GM12892 (cell line): ENCODE data around the gene ZNF653.

Source experiments
- DNase-seq: peaks from one replicate; pipeline ENCODE4 v3.0.0; 2011; ENCODE audit not compliant: insufficient read length
- FAIRE-seq: peaks from 2 replicates; lab custom pipeline; 2011; peaks lifted over from hg19 to GRCh38; lab: Jason Lieb, UNC
- POLR2A ChIP-seq: IDR thresholded peaks from 2 replicates; pipeline ENCODE4 v1.6.1; 2011; ENCODE audit warnings: low read depth, low read length, control low read depth
- POLR2AphosphoS5 ChIP-seq: IDR thresholded peaks from 2 replicates; pipeline ENCODE4 v1.6.1; 2011; ENCODE audit warnings: low read depth, low read length, control low read depth
- TAF1 ChIP-seq: IDR thresholded peaks from 2 replicates; pipeline ENCODE4 v1.6.1; 2011; ENCODE audit warnings: low read depth, mild to moderate bottlenecking, control low read depth, low read length, borderline replicate concordance

The ZNF653 gene

DNA sequence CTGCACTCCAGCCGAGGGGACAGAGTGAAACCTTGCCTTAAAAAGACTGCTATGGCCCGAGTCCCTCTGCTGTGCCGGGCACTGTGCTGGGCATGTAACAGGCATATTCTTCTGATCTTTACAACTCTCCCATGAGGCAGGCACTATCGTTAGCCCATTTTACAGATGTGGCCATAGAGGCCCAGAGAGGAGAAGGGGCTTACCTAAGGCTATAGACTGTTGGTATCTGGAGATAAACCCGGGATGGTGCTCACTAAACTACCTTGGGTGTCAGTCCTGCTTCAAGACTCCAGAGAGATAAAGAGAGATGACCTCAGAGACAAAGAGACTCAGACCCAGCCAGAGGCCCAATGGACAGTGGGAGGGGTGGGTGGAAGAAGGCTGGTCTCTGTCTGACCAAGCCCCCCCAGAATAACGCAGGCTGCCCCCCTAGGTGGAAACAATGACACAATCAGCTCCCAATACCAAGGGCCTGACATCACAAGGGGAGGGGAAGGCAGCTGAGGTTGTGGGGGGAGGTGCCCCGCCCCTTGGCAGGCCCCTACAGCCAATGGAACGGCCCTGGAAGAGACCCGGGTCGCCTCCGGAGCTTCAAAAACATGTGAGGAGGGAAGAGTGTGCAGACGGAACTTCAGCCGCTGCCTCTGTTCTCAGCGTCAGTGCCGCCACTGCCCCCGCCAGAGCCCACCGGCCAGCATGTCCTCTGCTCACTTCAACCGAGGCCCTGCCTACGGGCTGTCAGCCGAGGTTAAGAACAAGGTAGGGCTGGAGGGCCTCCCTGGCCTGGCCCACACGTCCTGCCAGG, 32.8 kb upstream of the ZNF653 start, which contains the start of gene CNN1:
Gene CNN1, plus strand, starts transcription at position 620 of the 805 bp plus-strand sequence. Its CDS starts 77 bp downstream, at position 697.
- FAIRE-seq (no peak), DNase-seq (no peak)
- TF ChIP-seq POLR2A (no peak), TAF1 (no peak), POLR2AphosphoS5 (no peak)

DNA sequence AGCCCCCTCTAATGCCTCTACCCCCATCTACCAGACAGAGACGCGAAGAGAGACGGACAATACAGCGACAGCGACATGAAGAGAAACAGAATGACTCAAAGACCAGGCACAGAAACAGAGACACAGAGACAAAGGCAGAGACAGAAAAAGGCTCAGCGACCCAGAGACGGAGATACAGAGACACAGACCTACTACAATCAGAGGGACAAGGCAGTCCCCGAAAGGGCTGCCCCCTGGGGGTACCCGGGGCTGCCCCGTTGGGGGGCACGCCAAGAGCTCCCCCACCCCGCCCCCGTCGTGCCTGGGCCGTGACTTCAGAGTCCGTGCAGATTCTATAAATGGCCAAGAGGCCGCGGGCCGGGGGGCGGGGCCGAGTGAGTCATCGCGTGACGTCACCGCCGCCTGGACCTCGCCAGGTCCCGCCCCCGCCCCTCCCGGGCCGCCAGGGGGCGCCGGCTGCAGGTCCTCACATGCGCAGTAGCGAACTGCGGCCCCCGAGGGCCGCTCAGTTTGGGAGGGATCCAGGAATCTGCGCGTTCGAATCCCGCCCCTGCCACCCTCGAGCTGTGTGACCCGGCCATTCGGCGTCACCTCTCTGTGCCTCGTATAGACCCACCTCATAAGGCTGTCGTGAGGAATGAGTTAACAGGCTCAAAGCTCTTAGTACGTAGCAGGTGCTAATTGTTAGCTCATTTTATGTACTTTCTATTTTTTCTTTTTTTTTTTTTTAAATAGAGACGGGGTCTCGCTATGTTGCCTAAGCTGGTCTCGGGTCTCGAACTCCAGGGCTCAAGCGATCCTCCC, 30.4 kb upstream of the ZNF653 start:
- peak; percentile 92 for DNase-seq

DNA sequence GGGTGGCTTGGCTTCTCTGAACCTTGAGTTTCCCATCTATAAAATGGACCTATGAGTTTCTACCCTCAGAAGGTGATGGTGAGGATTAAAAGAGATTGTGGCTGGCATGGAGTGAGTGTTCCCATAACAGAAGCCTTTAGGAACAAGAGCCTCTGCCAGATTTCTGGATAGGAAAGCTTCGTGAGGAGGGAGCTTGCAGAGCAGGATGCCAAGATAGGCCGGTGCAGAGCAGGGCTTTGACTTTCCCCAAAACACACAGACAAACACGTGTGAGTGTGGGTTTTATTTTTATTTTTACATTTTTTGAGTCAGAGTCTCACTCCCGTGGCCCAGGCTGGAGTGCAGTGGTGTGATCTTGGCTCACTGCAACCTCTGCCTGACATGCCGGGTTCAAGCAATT, 29.3 kb upstream of the ZNF653 start:
- TF ChIP-seq TAF1 (no peak), POLR2AphosphoS5 (no peak), POLR2A (no peak)
- DNase-seq, result no peak
- no peak for FAIRE-seq

More for the DNA sequence above, 30.4 kb upstream of the ZNF653 start:
- FAIRE-seq, result peak; percentile 93
- no peak for TF ChIP-seq POLR2AphosphoS5
- no peak for TF ChIP-seq TAF1
- TF ChIP-seq POLR2A, result no peak

DNA sequence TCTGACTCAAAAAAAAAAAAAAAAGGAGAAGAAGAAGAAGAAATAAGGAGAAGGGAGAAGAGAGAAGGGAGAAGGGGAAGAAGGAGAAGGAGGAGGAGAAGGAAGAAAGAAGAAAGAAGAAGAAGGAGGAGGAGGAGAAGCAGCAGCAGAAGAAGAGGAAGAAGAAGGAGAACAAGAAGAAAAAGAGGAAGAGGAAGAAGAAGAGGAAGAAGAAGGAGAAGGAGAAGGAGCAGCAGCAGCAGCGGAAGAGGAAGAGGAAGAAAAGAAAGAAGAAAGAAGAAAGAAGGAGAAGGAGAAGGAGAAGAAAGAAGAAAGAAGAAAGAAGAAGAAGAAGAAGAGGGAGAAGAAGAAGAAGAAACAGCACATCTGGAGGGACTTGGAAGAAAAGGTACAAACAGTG, 28.9 kb upstream of the ZNF653 start:
- TF ChIP-seq POLR2AphosphoS5 (no peak), TAF1 (no peak), POLR2A (no peak)
- no peak for DNase-seq
- FAIRE-seq, result no peak

DNA sequence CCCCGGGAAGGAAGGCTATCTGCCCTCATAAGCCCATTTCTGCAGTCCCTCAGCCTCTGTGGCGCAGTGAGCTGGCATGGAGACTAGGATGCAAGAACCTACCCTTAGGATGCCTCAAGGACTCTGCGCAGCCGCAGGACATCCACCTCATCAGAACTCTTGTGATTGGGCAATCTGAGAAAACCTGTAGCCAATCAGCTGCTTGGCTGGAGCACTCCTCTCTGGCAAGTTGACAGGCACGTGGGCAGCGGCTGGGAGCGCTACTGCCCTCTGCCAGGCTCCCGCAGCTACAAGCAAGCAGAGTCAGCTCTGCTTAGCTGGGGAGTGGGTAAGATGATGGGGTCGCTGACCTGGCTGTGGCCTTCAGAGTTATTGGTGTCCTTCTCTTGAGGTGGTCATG, 24.8 kb upstream of the ZNF653 start:
- DNase-seq (no peak), FAIRE-seq (no peak)
- TF ChIP-seq TAF1 (no peak), POLR2A (no peak), POLR2AphosphoS5 (no peak)

DNA sequence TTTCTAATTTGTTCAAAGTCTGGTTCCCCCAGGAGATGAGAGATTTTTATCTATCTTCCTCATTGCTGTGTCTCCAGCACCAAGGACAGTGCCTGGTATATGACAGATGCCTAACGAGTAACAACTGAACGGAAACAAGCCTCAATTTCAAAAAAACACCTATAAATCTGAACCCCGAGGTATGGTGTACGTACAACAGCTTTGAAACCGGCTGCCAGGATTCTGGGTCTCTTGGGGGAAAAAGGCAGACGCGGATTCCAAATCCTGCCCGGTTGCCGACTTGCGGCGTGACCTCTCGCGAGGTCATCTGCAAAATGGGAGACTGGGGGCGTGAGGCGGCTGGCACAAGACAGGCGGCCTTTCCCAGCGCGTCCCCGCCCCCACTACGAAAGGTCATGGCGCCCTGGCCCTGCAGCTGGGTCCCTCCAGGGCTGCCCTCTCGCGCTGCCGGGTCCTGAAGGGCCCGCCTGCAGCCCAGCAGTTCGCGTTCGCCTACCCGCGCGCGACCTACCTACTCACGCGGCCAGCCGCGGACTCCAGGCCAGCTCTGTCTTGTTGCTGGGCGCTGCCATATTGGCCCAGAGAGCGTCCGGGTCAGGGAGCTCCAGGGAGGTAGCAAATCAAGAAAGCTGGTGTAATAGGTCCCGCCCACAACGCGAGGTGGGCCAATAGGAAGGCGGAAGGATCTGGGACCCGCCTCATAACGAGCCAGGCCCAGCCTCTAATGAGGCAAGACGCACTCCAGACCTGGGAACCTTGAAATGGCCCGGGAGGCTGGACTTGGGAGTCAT, 23.1 kb upstream of the ZNF653 start, which contains the start of gene ECSIT:
Gene ECSIT, minus strand, starts transcription at position 584 of the 791 bp plus-strand sequence. CDS start 9,964 bp downstream, outside the sequence.
- TF ChIP-seq POLR2AphosphoS5, result peak; percentile 55; the same call in 1 of the 2 replicates
- TF ChIP-seq POLR2A, result peak; percentile 74; the same call in 1 of the 2 replicates
- no peak for TF ChIP-seq TAF1
- DNase-seq (peak; percentile 98), FAIRE-seq (peak; percentile 97)

DNA sequence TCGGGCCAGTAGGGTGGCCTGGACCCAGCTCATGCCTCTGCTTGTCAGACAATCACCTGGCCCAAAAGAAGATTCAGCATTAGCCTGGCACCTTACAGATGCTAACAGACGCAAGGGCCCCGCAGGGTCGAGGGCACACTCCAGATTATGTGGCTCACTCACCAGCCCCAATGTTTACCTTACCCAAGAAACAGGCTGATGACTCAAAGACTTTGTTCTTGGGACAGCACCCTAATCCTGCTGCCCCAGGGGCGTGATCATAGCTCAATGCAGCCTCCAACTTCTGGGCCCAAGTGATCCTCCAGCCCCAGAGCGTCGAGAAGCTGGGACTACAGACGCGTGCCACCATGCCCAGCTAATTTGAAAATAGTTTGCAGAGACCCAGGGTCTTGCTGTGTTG, 13.5 kb upstream of the ZNF653 start:
- FAIRE-seq (no peak), DNase-seq (no peak)
- no peak for TF ChIP-seq POLR2AphosphoS5
- TF ChIP-seq POLR2A, result no peak
- TF ChIP-seq TAF1, result no peak

DNA sequence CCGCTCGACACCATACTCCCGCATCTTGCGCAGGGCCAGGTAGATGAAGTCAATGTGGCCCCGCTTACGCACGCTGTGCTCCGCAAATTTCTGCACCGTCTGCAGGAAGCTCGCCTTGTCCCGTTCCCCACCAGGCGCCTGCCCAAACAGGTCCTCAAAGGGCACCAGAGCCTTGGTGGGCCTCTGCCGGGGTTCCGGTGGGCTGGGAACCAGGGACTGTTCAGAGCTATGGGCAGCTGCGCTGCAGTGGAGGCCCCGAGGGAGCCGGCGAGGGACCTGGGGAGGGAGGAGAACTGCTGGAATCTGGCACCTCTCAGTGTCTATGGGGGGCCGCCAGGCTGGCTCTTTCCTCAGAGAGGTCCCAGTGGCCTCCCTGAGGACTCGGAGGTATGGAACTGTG, 8.3 kb upstream of the ZNF653 start:
- DNase-seq, result no peak
- no peak for TF ChIP-seq TAF1
- no peak for TF ChIP-seq POLR2AphosphoS5
- FAIRE-seq, result no peak

DNA sequence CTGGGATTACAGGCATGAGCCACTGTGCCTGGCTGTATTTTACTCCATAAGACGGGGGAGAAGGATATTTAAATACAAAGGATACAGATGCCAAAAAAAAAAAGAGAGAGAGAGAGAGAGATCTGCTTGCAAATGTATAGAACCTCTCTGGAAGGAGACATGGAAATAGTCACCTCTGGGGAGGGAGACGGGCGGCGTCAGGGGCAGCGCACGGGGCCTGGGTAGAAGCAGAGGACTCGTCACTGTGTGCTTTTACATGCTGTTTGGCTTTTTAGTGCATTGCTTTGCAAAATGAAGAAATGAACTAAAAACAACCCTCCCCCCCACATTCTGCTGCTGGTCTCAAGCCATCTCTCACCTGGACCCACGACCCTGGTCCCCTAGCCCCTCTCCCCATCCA, 4.8 kb upstream of the ZNF653 start:
- TF ChIP-seq TAF1 (no peak), POLR2A (no peak), POLR2AphosphoS5 (no peak)
- FAIRE-seq, result no peak

DNA sequence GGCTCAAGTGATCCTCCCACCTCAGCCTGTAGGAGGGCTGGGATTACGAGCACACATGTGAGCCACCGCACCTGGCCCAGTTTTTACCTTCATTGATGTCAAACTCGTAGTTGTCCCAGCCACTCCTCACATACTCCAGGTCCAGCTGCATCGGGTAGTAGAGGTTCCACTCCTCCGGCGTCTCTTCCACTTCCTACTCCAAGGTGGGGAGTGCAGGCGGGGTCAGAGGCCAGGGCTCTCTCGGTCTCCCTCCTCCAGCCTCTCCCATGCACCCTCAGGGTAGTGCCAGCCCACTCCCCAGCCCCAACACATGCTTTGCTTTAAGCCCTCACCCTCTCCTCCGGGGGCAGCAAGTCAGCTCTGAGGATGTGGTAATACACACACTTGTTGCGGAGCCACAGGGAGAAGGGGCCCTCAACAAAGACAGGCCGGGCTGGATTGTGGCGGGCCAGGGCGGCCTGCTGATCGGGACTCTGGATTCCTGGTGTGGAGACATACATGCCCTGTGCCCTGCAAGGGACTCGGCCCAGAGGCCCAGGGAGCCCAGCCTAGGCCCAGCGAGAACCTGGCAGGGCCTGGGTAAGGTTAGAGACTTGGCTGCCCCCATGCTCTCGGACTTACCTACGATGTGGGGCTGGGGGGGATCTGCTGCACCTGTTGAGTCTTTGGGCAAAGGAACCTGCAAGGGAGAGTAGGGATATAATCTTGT, 1.9 kb upstream of the ZNF653 start:
- TF ChIP-seq POLR2AphosphoS5 (no peak), POLR2A (no peak), TAF1 (no peak)
- DNase-seq, result no peak

More for the DNA sequence above, 4.8 kb upstream of the ZNF653 start:
- DNase-seq, result no peak

More for the DNA sequence above, 1.9 kb upstream of the ZNF653 start:
- FAIRE-seq, result no peak
